Progenitor cell of endocrine pancreas (in vitro differentiated cells): Measurements from ENCODE around the gene CACNA1E. TPM values are rescaled to one million over a fixed set of nuclear protein-coding genes. Genes with fewer than 3 reads are reported as not detected.
A peak's percentile ranks its signal among the peaks of the same experiment; 100 is the strongest.
"Not testable (repeated sequence)": the region's sequence is repeated elsewhere in the genome, so short reads cannot be mapped to it uniquely, and the experiment has no call there.

Experiments
- DNase-seq: peaks from one replicate; pipeline ENCODE4 v3.0.0; 2021; ENCODE audit warnings: low spot score; ENCODE audit not compliant: unreplicated experiment
- H3K27ac Mint-ChIP-seq: 2 replicates; pipeline ENCODE4 v1.8.0; 2021; ENCODE audit warnings: mild to moderate bottlenecking, moderate library complexity, mixed read lengths
- H3K27me3 Mint-ChIP-seq: 2 replicates; pipeline ENCODE4 v1.8.0; 2021; ENCODE audit warnings: mixed read lengths
- H3K36me3 Mint-ChIP-seq: 2 replicates; pipeline ENCODE4 v1.8.0; 2022; ENCODE audit warnings: mixed read lengths; ENCODE audit not compliant: insufficient read depth
- H3K4me1 Mint-ChIP-seq: 2 replicates; pipeline ENCODE4 v1.8.0; 2021; ENCODE audit warnings: low read depth, mixed read lengths
- H3K4me3 Mint-ChIP-seq: 2 replicates; pipeline ENCODE4 v1.8.0; 2021; ENCODE audit warnings: low read depth, mild to moderate bottlenecking, moderate library complexity, mixed read lengths
- H3K9me3 Mint-ChIP-seq: 2 replicates; pipeline ENCODE4 v1.8.0; 2021; ENCODE audit warnings: low read depth, mixed read lengths
- CTCF ChIP-seq: fragments of 200-600 bp; sonication (generic); IDR thresholded peaks from one replicate; pipeline ENCODE4 v1.5.0; 2021; ENCODE audit warnings: antibody characterized with exemption, mild to moderate bottlenecking; ENCODE audit not compliant: unreplicated experiment
- total RNA-seq: library from RNA; stranded (reverse); gene quantifications from 2 replicates; pipeline ENCODE4 v1.2.1, GENCODE V29; 2021

The CACNA1E gene
- total RNA-seq, 1 donor from 2014 or later = 0.55 TPM

GRCh38 chr1:181816608-181817007 lies 333.3 kb downstream of the CACNA1E start:
- Mint-ChIP-seq H3K4me3 (no peak overlapping the region), H3K9me3 (peaks cover 4% of the 10 kb centered on the region), H3K27ac (peak overlapping the region; percentile 96), H3K4me1 (peaks cover 22% of the 10 kb centered on the region), H3K27me3 (no peaks in the 10 kb centered on the region), H3K36me3 (no peaks in the 10 kb centered on the region)
- TF ChIP-seq CTCF = no peak
- DNase-seq = no peak

GRCh38 chr1:181817091-181817490 lies 333.8 kb downstream of the CACNA1E start:
- Mint-ChIP-seq H3K4me1 (peaks cover 22% of the 10 kb centered on the region), H3K27me3 (no peaks in the 10 kb centered on the region), H3K36me3 (no peaks in the 10 kb centered on the region), H3K4me3 (peak overlapping the region; percentile 1), H3K9me3 (peaks cover 4% of the 10 kb centered on the region), H3K27ac (peak overlapping the region; percentile 96)
- no peak for DNase-seq
- TF ChIP-seq CTCF = no peak

- peak overlapping the region; percentile 57 for H3K27ac Mint-ChIP-seq
- peaks cover 22% of the 10 kb centered on the region for H3K4me1 Mint-ChIP-seq
- DNase-seq = no peak
- peaks cover 5% of the 10 kb centered on the region for H3K9me3 Mint-ChIP-seq
- H3K36me3 Mint-ChIP-seq = no peaks in the 10 kb centered on the region
- TF ChIP-seq CTCF = no peak
- no peaks in the 10 kb centered on the region for H3K27me3 Mint-ChIP-seq
- no peak overlapping the region for H3K4me3 Mint-ChIP-seq
Observed at GRCh38 chr1:181818459-181818858, 335.1 kb downstream of the CACNA1E start.

- peaks cover 22% of the 10 kb centered on the region for H3K4me1 Mint-ChIP-seq
- H3K27ac Mint-ChIP-seq = peak overlapping the region; percentile 21
- no peak for TF ChIP-seq CTCF
- no peak for DNase-seq
- no peaks in the 10 kb centered on the region for H3K27me3 Mint-ChIP-seq
- peaks cover 7% of the 10 kb centered on the region for H3K9me3 Mint-ChIP-seq
- no peaks in the 10 kb centered on the region for H3K36me3 Mint-ChIP-seq
- no peak overlapping the region for H3K4me3 Mint-ChIP-seq
Observed at GRCh38 chr1:181818943-181819342, 335.6 kb downstream of the CACNA1E start.

GRCh38 chr1:181821701-181822100 lies 338.4 kb downstream of the CACNA1E start:
- Mint-ChIP-seq H3K4me1 (peaks cover 18% of the 10 kb centered on the region), H3K36me3 (no peaks in the 10 kb centered on the region), H3K4me3 (no peak overlapping the region), H3K27ac (no peak overlapping the region), H3K9me3 (peaks cover 9% of the 10 kb centered on the region), H3K27me3 (no peaks in the 10 kb centered on the region)
- DNase-seq = no peak
- TF ChIP-seq CTCF = no peak

- not testable (repeated sequence) for H3K4me1 Mint-ChIP-seq, H3K27ac Mint-ChIP-seq, H3K4me3 Mint-ChIP-seq, H3K36me3 Mint-ChIP-seq, H3K27me3 Mint-ChIP-seq, DNase-seq
- peaks cover 52% of the 10 kb centered on the region for H3K9me3 Mint-ChIP-seq
Observed at GRCh38 chr1:181832173-181832880, 349.0 kb downstream of the CACNA1E start.
